ENCODE data around the gene PRAMEF11.
A peak's percentile ranks its signal among the peaks of the same experiment; 100 is the strongest.
"Not testable (repeated sequence)": the region's sequence is repeated elsewhere in the genome, so short reads cannot be mapped to it uniquely, and the experiment has no call there.

Gene PRAMEF11

GRCh38 chr1:12831310-12831709 is at the start of gene PRAMEF11:
TSS of gene PRAMEF11 (minus strand) at chr1:12831410. CDS start at chr1:12828789, 2,621 bp downstream.
- DNase-seq = not testable (repeated sequence)

GRCh38 chr1:12878453-12878852 is 47.2 kb upstream of the PRAMEF11 start:
- DNase-seq = peak; percentile 58

GRCh38 chr1:12863131-12863880 is 32.1 kb upstream of the PRAMEF11 start:
- peak; percentile 44 for DNase-seq

GRCh38 chr1:12856786-12857185 is 25.6 kb upstream of the PRAMEF11 start, which contains the start of gene PRAMEF2:
TSS of gene PRAMEF2 (plus strand) at chr1:12857086. CDS start at chr1:12859010, 1,924 bp downstream.
- not testable (repeated sequence) for DNase-seq

GRCh38 chr1:12851779-12852178 is 20.6 kb upstream of the PRAMEF11 start:
- no peak for DNase-seq

- DNase-seq = not testable (repeated sequence)
Observed at GRCh38 chr1:12848620-12849019, 17.4 kb upstream of the PRAMEF11 start, which contains the start of gene HNRNPCL1. TSS of gene HNRNPCL1 (minus strand) at chr1:12848720. CDS start at chr1:12848289, 431 bp downstream.

- DNase-seq = peak; percentile 96
Observed at GRCh38 chr1:12833251-12833650, 2.0 kb upstream of the PRAMEF11 start.

- DNase-seq = peak; percentile 78
Observed at GRCh38 chr1:12819061-12819460, 12.1 kb downstream of the PRAMEF11 start.

- DNase-seq = no peak
Observed at GRCh38 chr1:12811409-12811784, 19.8 kb downstream of the PRAMEF11 start.

GRCh38 chr1:12810691-12811408 is 20.4 kb downstream of the PRAMEF11 start:
- DNase-seq = peak; percentile 81

GRCh38 chr1:12809933-12810332 is 21.3 kb downstream of the PRAMEF11 start:
- DNase-seq = peak; percentile 58

- peak; percentile 55 for DNase-seq
Observed at GRCh38 chr1:12799730-12800129, 31.5 kb downstream of the PRAMEF11 start.

GRCh38 chr1:12798911-12799310 is 32.3 kb downstream of the PRAMEF11 start:
- no peak for DNase-seq

- not testable (repeated sequence) for DNase-seq
Observed at GRCh38 chr1:12791097-12791496, 40.1 kb downstream of the PRAMEF11 start, which contains the start of gene PRAMEF1. TSS of gene PRAMEF1 (plus strand) at chr1:12791397. CDS start at chr1:12793228, 1,831 bp downstream.

GRCh38 chr1:12784729-12785128 is 46.5 kb downstream of the PRAMEF11 start:
- DNase-seq = not testable (repeated sequence)

- peak; percentile 68 for DNase-seq
Observed at GRCh38 chr1:12783783-12784182, 47.4 kb downstream of the PRAMEF11 start.

GRCh38 chr1:12781488-12781887 is 49.7 kb downstream of the PRAMEF11 start:
- DNase-seq = not testable (repeated sequence)

GRCh38 chr1:12778907-12779306 is 52.3 kb downstream of the PRAMEF11 start:
- no peak for DNase-seq

GRCh38 chr1:12778061-12778460 is 53.1 kb downstream of the PRAMEF11 start:
- no peak for DNase-seq

- DNase-seq = no peak
Observed at GRCh38 chr1:12776801-12777557, 54.2 kb downstream of the PRAMEF11 start.

- DNase-seq = no peak
Observed at GRCh38 chr1:12775443-12775842, 55.8 kb downstream of the PRAMEF11 start.

GRCh38 chr1:12774801-12775345 is 56.3 kb downstream of the PRAMEF11 start:
- DNase-seq = no peak
